HL-60 (cell line): ENCODE data around the gene TRIM28.

Experiments
- CTCF ChIP-seq: IDR thresholded peaks from one replicate; pipeline ENCODE4 v1.5.1; 2011; ENCODE audit warnings: low read length, control low read depth, inconsistent platforms; ENCODE audit not compliant: insufficient read depth
- GABPA ChIP-seq: IDR thresholded peaks from 2 replicates; pipeline ENCODE4 v1.6.1; 2012; ENCODE audit warnings: low read depth
- REST ChIP-seq: IDR thresholded peaks from 2 replicates; pipeline ENCODE4 v1.6.1; 2012; ENCODE audit warnings: low read depth; ENCODE audit not compliant: insufficient replicate concordance

GRCh38 chr19:58560007-58560887 is 16.4 kb downstream of the TRIM28 start:
- no peak for TF ChIP-seq CTCF
- no peak for TF ChIP-seq GABPA
- TF ChIP-seq REST, result no peak
